Measurements from ENCODE around the gene RAD50.

GRCh38 chr5:132607095-132607494 lies 50.3 kb downstream of the RAD50 start:
- TF ChIP-seq ZNF274 (IDR thresholded peaks at IDR 0.05; ENCODE audit: insufficient read depth, insufficient read length): no peak
- no peak for TF ChIP-seq SP1 (IDR thresholded peaks at IDR 0.05; ENCODE audit: low read depth, low read length)
- TF ChIP-seq NFYB (IDR thresholded peaks at IDR 0.05; ENCODE audit: insufficient read depth, low read depth, low read length): no peak
- no peak for TF ChIP-seq CHD4 (IDR thresholded peaks at IDR 0.05)
- TF ChIP-seq POLR2A (IDR thresholded peaks at IDR 0.05; ENCODE audit: low read depth, low read length): no peak
- TF ChIP-seq SREBF1 (IDR thresholded peaks at IDR 0.05; ENCODE audit: low read length): no peak
- no peak for TF ChIP-seq TARDBP (IDR thresholded peaks at IDR 0.05; ENCODE audit: borderline replicate concordance)
- no peak for TF ChIP-seq POLR2AphosphoS5 (IDR thresholded peaks at IDR 0.05; ENCODE audit: low read length)

Data from GM12878 (cell line).